ENCODE data around the gene SLC1A2.

- TF ChIP-seq, protein P1, sequence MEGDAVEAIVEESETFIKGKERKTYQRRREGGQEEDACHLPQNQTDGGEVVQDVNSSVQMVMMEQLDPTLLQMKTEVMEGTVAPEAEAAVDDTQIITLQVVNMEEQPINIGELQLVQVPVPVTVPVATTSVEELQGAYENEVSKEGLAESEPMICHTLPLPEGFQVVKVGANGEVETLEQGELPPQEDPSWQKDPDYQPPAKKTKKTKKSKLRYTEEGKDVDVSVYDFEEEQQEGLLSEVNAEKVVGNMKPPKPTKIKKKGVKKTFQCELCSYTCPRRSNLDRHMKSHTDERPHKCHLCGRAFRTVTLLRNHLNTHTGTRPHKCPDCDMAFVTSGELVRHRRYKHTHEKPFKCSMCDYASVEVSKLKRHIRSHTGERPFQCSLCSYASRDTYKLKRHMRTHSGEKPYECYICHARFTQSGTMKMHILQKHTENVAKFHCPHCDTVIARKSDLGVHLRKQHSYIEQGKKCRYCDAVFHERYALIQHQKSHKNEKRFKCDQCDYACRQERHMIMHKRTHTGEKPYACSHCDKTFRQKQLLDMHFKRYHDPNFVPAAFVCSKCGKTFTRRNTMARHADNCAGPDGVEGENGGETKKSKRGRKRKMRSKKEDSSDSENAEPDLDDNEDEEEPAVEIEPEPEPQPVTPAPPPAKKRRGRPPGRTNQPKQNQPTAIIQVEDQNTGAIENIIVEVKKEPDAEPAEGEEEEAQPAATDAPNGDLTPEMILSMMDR (conservative IDR thresholded peaks at IDR 0.05; ENCODE audit: low read depth in 2 of 2), result no peak
- TF ChIP-seq POLR2AphosphoS5 (IDR thresholded peaks at IDR 0.05; ENCODE audit: low read depth), result no peak
- TF ChIP-seq EZH2 (IDR thresholded peaks at IDR 0.05; ENCODE audit: low read depth, unreplicated experiment), result no peak
- TF ChIP-seq REST (IDR thresholded peaks at IDR 0.05; ENCODE audit: unreplicated experiment), result no peak
- no peak for TF ChIP-seq EZH2phosphoT487 (IDR thresholded peaks at IDR 0.05; ENCODE audit: unreplicated experiment)
- TF ChIP-seq, protein P2, sequence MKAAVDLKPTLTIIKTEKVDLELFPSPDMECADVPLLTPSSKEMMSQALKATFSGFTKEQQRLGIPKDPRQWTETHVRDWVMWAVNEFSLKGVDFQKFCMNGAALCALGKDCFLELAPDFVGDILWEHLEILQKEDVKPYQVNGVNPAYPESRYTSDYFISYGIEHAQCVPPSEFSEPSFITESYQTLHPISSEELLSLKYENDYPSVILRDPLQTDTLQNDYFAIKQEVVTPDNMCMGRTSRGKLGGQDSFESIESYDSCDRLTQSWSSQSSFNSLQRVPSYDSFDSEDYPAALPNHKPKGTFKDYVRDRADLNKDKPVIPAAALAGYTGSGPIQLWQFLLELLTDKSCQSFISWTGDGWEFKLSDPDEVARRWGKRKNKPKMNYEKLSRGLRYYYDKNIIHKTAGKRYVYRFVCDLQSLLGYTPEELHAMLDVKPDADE (IDR thresholded peaks at IDR 0.05), result no peak
- TF ChIP-seq NANOG (IDR thresholded peaks at IDR 0.05; ENCODE audit: borderline replicate concordance), result no peak
- TF ChIP-seq JUNB (IDR thresholded peaks at IDR 0.05; ENCODE audit: unreplicated experiment), result no peak
- TF ChIP-seq CREB1 (CRISPR knock-in tag; IDR thresholded peaks at IDR 0.05; ENCODE audit: low read depth), result no peak
- no peak for TF ChIP-seq ZNF331 (CRISPR knock-in tag; IDR thresholded peaks at IDR 0.05; ENCODE audit: low read depth)
- no peak for TF ChIP-seq ZNF114 (CRISPR knock-in tag; IDR thresholded peaks at IDR 0.05)
- no peak for TF ChIP-seq ZNF462 (CRISPR knock-in tag; IDR thresholded peaks at IDR 0.05)
Measured at GRCh38 chr11:35288817-35289541, 130.4 kb downstream of the SLC1A2 start.

Measured in GM23338 (cell line).